Keratinocyte (primary cell): ENCODE data around the gene NCK1. TPM values are rescaled to one million over a fixed set of nuclear protein-coding genes. Genes with fewer than 3 reads are reported as not detected.
A peak's percentile ranks its signal among the peaks of the same experiment; 100 is the strongest.

Experiments
- DNase-seq: peaks from one replicate; pipeline ENCODE4 v3.0.0-alpha.2; 2011; ENCODE audit warnings: low read depth, missing footprints, low spot score
- FAIRE-seq: peaks from 2 replicates; lab custom pipeline; 2011; peaks lifted over from hg19 to GRCh38; lab: Jason Lieb, UNC
- H2AFZ ChIP-seq: 2 replicates; pipeline ENCODE4 v1.6.0; 2012; ENCODE audit warnings: low read length, control low read depth, inconsistent platforms; ENCODE audit not compliant: control insufficient read depth
- H3K27ac ChIP-seq: 2 replicates; pipeline ENCODE4 v1.5.1; 2011; ENCODE audit warnings: low read length; ENCODE audit not compliant: control insufficient read depth, insufficient read depth
- H3K27me3 ChIP-seq: 3 replicates; pipeline ENCODE4 v1.6.0; 2011; ENCODE audit warnings: low read length; ENCODE audit not compliant: control insufficient read depth, insufficient read depth; ENCODE audit errors: extremely low read depth
- H3K36me3 ChIP-seq, 2 experiments: 2 replicates in 1 of 2; 3 replicates in 1 of 2; pipeline ENCODE4 v1.5.1; 2011; ENCODE audit warnings: low read length in 2 of 2, mild to moderate bottlenecking in 1 of 2; ENCODE audit not compliant: control insufficient read depth in 2 of 2, insufficient read depth in 2 of 2; ENCODE audit errors: extremely low read depth in 1 of 2
- H3K4me1 ChIP-seq: 3 replicates; pipeline ENCODE4 v1.5.1; 2011; ENCODE audit warnings: low read length; ENCODE audit not compliant: control insufficient read depth, insufficient read depth; ENCODE audit errors: extremely low read depth
- H3K4me2 ChIP-seq: 3 replicates; pipeline ENCODE4 v1.6.0; 2011; ENCODE audit warnings: low read depth, low read length; ENCODE audit not compliant: control insufficient read depth, insufficient read depth; ENCODE audit errors: extremely low read depth
- H3K4me3 ChIP-seq, 3 experiments: fragments of 200-600 bp in 1 of 3; sonication (generic) in 1 of 3; 2 replicates in 2 of 3; 3 replicates in 1 of 3; pipeline ENCODE4 v1.5.1; 2011 to 2016; ENCODE audit warnings: low read length in 3 of 3, mild to moderate bottlenecking in 3 of 3, control low read depth in 2 of 3, inconsistent platforms in 1 of 3, low read depth in 1 of 3, mixed read lengths in 1 of 3, mixed run types in 1 of 3, moderate library complexity in 1 of 3; ENCODE audit not compliant: control insufficient read depth in 2 of 3, insufficient read depth in 2 of 3; ENCODE audit errors: extremely low read depth in 1 of 3
- H3K79me2 ChIP-seq: 2 replicates; pipeline ENCODE4 v1.6.0; 2012; ENCODE audit warnings: low read length; ENCODE audit not compliant: control insufficient read depth, insufficient read depth
- H3K9ac ChIP-seq: 3 replicates; pipeline ENCODE4 v1.6.0; 2011; ENCODE audit warnings: low read length; ENCODE audit not compliant: control insufficient read depth, insufficient read depth; ENCODE audit errors: extremely low read depth
- H3K9me1 ChIP-seq: 3 replicates; pipeline ENCODE4 v1.6.0; 2011; ENCODE audit warnings: low read length; ENCODE audit not compliant: control insufficient read depth, insufficient read depth; ENCODE audit errors: extremely low read depth
- H3K9me3 ChIP-seq: 2 replicates; pipeline ENCODE4 v1.5.1; 2012; ENCODE audit warnings: low read depth, low read length; ENCODE audit not compliant: control insufficient read depth
- H4K20me1 ChIP-seq: 3 replicates; pipeline ENCODE4 v1.6.0; 2011; ENCODE audit warnings: low read length; ENCODE audit not compliant: control insufficient read depth, insufficient read depth; ENCODE audit errors: extremely low read depth
- EZH2 ChIP-seq: IDR thresholded peaks from one replicate; pipeline ENCODE4 v1.6.1; 2012; ENCODE audit warnings: inconsistent platforms, mild to moderate bottlenecking, low read length, moderate library complexity
- dilution Hi-C: fragments of 300-500 bp; cut with MboI; formaldehyde crosslinking; loops from one replicate; pipeline ENCODE4 v1.7.0; 2020; ENCODE audit warnings: low sequenced_read_pairs; ENCODE audit not compliant: extremely low pct_ligation_motif_present
- polyA plus RNA-seq, 5 experiments: library from polyadenylated mRNA; depleted of rRNA in 3 of 5; stranded (reverse) in 3 of 5; stranded (forward) in 1 of 5; unstranded in 1 of 5; fragments of >200 nt; gene quantifications; 1 replicate in 1 of 5; 2 replicates in 3 of 5; 3 replicates in 1 of 5; pipeline versions ENCODE4 v1.2.1 to v1.2.3, GENCODE V29; 2011 to 2012; ENCODE audit warnings: missing spikeins in 2 of 5, low read depth in 1 of 5, low replicate concordance in 1 of 5
- TF ChIP-seq, protein P1 (sequence below), 3 experiments: IDR thresholded peaks in 1 of 3; conservative IDR thresholded peaks in 1 of 3; optimal IDR thresholded peaks in 1 of 3; 2 replicates in 2 of 3; 3 replicates in 1 of 3; pipeline versions ENCODE3 to v1.5.1; 2011; ENCODE audit warnings: low read length in 3 of 3, mild to moderate bottlenecking in 3 of 3, moderate library complexity in 2 of 3, control low read depth in 1 of 3, inconsistent platforms in 1 of 3; ENCODE audit not compliant: insufficient read depth in 2 of 3; ENCODE audit errors: extremely low read depth in 1 of 3

The NCK1 gene
- polyA plus RNA-seq, 1 donor (not counting 4 experiments of a cell fraction or from before 2014, with no cell fraction given), result 57.9 TPM

DNA sequence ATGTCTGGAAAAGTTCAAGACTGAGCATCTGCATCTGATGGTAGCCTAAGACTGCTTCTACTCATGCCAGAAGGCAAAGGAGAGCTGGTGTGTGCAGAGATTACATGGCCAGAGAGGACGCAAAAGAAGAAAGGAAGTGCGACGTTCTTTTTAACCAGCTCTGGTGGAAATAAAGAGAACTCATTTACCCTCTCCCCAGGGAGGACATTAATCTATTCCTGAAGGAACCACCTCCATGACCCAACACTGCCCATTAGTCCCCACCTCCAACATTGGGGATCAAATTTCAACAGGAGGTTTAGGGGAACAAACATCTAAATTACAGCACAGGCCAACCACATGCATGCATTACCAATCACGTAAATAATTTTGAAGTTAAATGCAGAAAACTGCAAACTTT, 1.5 kb upstream of the NCK1 start:
- TF ChIP-seq, protein P1, sequence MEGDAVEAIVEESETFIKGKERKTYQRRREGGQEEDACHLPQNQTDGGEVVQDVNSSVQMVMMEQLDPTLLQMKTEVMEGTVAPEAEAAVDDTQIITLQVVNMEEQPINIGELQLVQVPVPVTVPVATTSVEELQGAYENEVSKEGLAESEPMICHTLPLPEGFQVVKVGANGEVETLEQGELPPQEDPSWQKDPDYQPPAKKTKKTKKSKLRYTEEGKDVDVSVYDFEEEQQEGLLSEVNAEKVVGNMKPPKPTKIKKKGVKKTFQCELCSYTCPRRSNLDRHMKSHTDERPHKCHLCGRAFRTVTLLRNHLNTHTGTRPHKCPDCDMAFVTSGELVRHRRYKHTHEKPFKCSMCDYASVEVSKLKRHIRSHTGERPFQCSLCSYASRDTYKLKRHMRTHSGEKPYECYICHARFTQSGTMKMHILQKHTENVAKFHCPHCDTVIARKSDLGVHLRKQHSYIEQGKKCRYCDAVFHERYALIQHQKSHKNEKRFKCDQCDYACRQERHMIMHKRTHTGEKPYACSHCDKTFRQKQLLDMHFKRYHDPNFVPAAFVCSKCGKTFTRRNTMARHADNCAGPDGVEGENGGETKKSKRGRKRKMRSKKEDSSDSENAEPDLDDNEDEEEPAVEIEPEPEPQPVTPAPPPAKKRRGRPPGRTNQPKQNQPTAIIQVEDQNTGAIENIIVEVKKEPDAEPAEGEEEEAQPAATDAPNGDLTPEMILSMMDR (optimal IDR thresholded peaks at IDR 0.05 in 1 of 3, IDR thresholded peaks at IDR 0.05 in 1 of 3, conservative IDR thresholded peaks at IDR 0.05 in 1 of 3; ENCODE audit: extremely low read depth in 1 of 3, insufficient read depth in 2 of 3, low read length in 3 of 3), result no peak
- TF ChIP-seq EZH2, result no peak
- H2AFZ ChIP-seq, result no peak overlapping the region
- H3K79me2 ChIP-seq, result peaks cover 22% of the 10 kb centered on the region
- H3K27ac ChIP-seq, result no peak overlapping the region
- no peak for DNase-seq
- H3K27me3 ChIP-seq, result no peaks in the 10 kb centered on the region
- no peaks in the 10 kb centered on the region for H3K9me1 ChIP-seq
- no peak overlapping the region for H3K4me3 ChIP-seq
- peaks cover 6% of the 10 kb centered on the region for H3K4me1 ChIP-seq
- dilution Hi-C loops, result no loop called here
- no peaks in the 10 kb centered on the region for H4K20me1 ChIP-seq
- peak overlapping the region; percentile 20 for H3K4me2 ChIP-seq
- no peaks in the 10 kb centered on the region for H3K9me3 ChIP-seq
- no peak overlapping the region for H3K9ac ChIP-seq
- no peak for FAIRE-seq
- no peaks in the 10 kb centered on the region for H3K36me3 ChIP-seq

DNA sequence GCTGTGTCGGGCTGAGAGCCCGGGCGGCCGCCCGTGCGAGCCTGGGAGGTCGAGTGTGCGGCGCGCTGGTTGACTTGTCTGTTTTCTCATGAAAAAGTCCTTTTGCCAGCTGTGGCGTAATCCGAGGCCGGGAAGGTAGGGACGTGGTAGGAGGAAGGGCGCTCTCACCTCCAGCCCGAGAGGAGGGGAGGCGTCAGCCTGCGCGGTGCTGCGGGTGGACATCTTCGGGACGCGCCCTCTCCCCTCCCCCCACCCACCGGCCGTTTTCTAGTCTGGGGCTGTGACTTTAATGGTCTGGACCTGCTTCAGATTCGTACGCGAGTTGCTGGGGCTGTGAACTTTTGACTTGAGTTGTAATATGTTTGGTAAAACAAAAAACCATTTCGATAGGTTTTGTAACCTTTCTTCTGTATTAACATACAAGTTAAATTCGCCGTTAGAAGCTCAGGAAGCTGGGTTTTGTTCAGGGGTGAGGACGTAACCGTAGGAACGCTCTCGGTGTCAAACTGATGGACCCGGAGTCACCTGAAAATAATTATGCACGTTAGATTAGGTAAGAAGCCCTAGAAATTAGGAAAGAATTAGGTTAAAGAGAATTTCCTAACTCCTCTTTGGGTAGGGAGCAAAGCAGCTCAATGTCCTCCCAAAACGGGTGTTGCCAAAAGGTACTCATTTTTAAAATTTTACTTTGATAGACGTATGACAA, 762 bp downstream of the NCK1 start:
- TF ChIP-seq EZH2, result no peak
- TF ChIP-seq, protein P1 (optimal IDR thresholded peaks at IDR 0.05 in 1 of 3, IDR thresholded peaks at IDR 0.05 in 1 of 3, conservative IDR thresholded peaks at IDR 0.05 in 1 of 3; ENCODE audit: extremely low read depth in 1 of 3, insufficient read depth in 2 of 3, low read length in 3 of 3), result no peak
- H3K4me2 ChIP-seq, result peak overlapping the region; percentile 81
- H3K27ac ChIP-seq, result peak overlapping the region; percentile 80
- H3K4me3 ChIP-seq, result peak overlapping the region; percentile 75 to 85 (median 84)
- peak overlapping the region; percentile 88 for H3K9ac ChIP-seq
- DNase-seq (peak; percentile 23), FAIRE-seq (no peak)
- H3K9me3 ChIP-seq, result no peaks in the 10 kb centered on the region
- H3K4me1 ChIP-seq, result peaks cover 6% of the 10 kb centered on the region
- H3K27me3 ChIP-seq, result no peaks in the 10 kb centered on the region
- no peaks in the 10 kb centered on the region for H3K9me1 ChIP-seq
- no peaks in the 10 kb centered on the region for H4K20me1 ChIP-seq
- H3K36me3 ChIP-seq, result peaks cover 0 to 1% of the 10 kb centered on the region in 2 experiments
- dilution Hi-C loops, result no loop called here
- H2AFZ ChIP-seq, result peak overlapping the region; percentile 96
- H3K79me2 ChIP-seq, result peaks cover 45% of the 10 kb centered on the region
